RWPE2 (cell line): ENCODE data around the gene SHC4.

ENCODE experiments used
- ATAC-seq: fragments of 200-7000 bp; cut with Tn5 transposase; 3 replicates; pipeline ENCODE4 v1.9.1; 2021; ENCODE audit warnings: low read depth
- DNase-seq: peaks from one replicate; pipeline ENCODE4 v3.0.0-alpha.2; 2020; ENCODE audit warnings: low spot score
- H3K27ac ChIP-seq: fragments of 450-650 bp; 2 replicates; pipeline ENCODE4 v1.5.1; 2017; ENCODE audit warnings: mild to moderate bottlenecking; ENCODE audit not compliant: poor library complexity, severe bottlenecking
- H3K27me3 ChIP-seq: fragments of 250-450 bp; sonication (Bioruptor Pico); 2 replicates; pipeline ENCODE4 v1.5.1; 2021; ENCODE audit warnings: mild to moderate bottlenecking, moderate library complexity; ENCODE audit not compliant: insufficient read depth, poor library complexity, severe bottlenecking
- H3K36me3 ChIP-seq: fragments of 250-450 bp; sonication (Bioruptor Pico); 2 replicates; pipeline ENCODE4 v1.5.1; 2020; ENCODE audit warnings: low read depth, mild to moderate bottlenecking, moderate library complexity
- H3K4me1 ChIP-seq: fragments of 250-450 bp; sonication (Bioruptor Pico); 2 replicates; pipeline ENCODE4 v1.5.1; 2021; ENCODE audit warnings: mild to moderate bottlenecking, moderate library complexity; ENCODE audit not compliant: insufficient read depth, poor library complexity, severe bottlenecking
- H3K4me3 ChIP-seq: fragments of 250-450 bp; sonication (Bioruptor Pico); 2 replicates; pipeline ENCODE4 v1.5.1; 2021; ENCODE audit warnings: mild to moderate bottlenecking, moderate library complexity; ENCODE audit not compliant: severe bottlenecking
- H3K9me3 ChIP-seq: fragments of 250-450 bp; sonication (Bioruptor Pico); 2 replicates; pipeline ENCODE4 v1.5.1; 2021; ENCODE audit warnings: mild to moderate bottlenecking, moderate library complexity; ENCODE audit not compliant: severe bottlenecking
- CTCF ChIP-seq: fragments of 450-650 bp; IDR thresholded peaks from one replicate; pipeline ENCODE4 v1.5.1; 2017; ENCODE audit warnings: mild to moderate bottlenecking, moderate library complexity; ENCODE audit not compliant: poor library complexity, severe bottlenecking

The SHC4 gene

GRCh38 chr15:48883699-48884098 lies 80.0 kb downstream of the SHC4 start:
- H3K27me3 ChIP-seq: no peaks in the 10 kb centered on the region
- no peak for TF ChIP-seq CTCF
- H3K27ac ChIP-seq: no peak overlapping the region
- ATAC-seq (no peak), DNase-seq (no peak)
- H3K4me1 ChIP-seq: peaks cover 17% of the 10 kb centered on the region
- H3K4me3 ChIP-seq: no peak overlapping the region
- H3K36me3 ChIP-seq: peaks cover 8% of the 10 kb centered on the region
- H3K9me3 ChIP-seq: no peaks in the 10 kb centered on the region

GRCh38 chr15:48880070-48880634 lies 83.6 kb downstream of the SHC4 start:
- DNase-seq (no peak), ATAC-seq (no peak)
- H3K9me3 ChIP-seq: no peaks in the 10 kb centered on the region
- no peak overlapping the region for H3K4me3 ChIP-seq
- no peaks in the 10 kb centered on the region for H3K27me3 ChIP-seq
- peaks cover 10% of the 10 kb centered on the region for H3K4me1 ChIP-seq
- peaks cover 8% of the 10 kb centered on the region for H3K36me3 ChIP-seq
- no peak for TF ChIP-seq CTCF
- no peak overlapping the region for H3K27ac ChIP-seq

GRCh38 chr15:48877630-48878595 lies 85.8 kb downstream of the SHC4 start, which contains the start of gene EID1:
Gene EID1, plus strand, starts transcription at chr15:48878134. Its CDS starts 43 bp downstream, at chr15:48878177.
- H3K27ac ChIP-seq: peak within 1 kb of the TSS; percentile 52
- peaks cover 8% of the 10 kb centered on the region for H3K36me3 ChIP-seq
- peaks cover 10% of the 10 kb centered on the region for H3K4me1 ChIP-seq
- no peaks in the 10 kb centered on the region for H3K27me3 ChIP-seq
- H3K4me3 ChIP-seq: peak within 1 kb of the TSS; percentile 62
- DNase-seq (peak; percentile 91), ATAC-seq (peak; percentile 92)
- no peaks in the 10 kb centered on the region for H3K9me3 ChIP-seq
- peak; percentile 16 for TF ChIP-seq CTCF

- Histone ChIP-seq H3K9me3 (no peaks in the 10 kb centered on the region), H3K4me1 (peaks cover 10% of the 10 kb centered on the region), H3K27me3 (no peaks in the 10 kb centered on the region), H3K27ac (no peak overlapping the region), H3K4me3 (no peak overlapping the region), H3K36me3 (peaks cover 8% of the 10 kb centered on the region)
- ATAC-seq: no peak
- no peak for TF ChIP-seq CTCF
- DNase-seq: no peak
These were observed 87.7 kb downstream of the SHC4 start for GRCh38 chr15:48876057-48876456.
